SKM-1 treated with dmso at 0.1 percent for 144 hours (cell line): ENCODE results near the gene NUP214.
"Not testable (repeated sequence)": the region's sequence is repeated elsewhere in the genome, so short reads cannot be mapped to it uniquely, and the experiment has no call there.

Experiments used
- DNase-seq: peaks from one replicate; lab custom pipeline; 2025; ENCODE audit not compliant: unreplicated experiment; lab: John Stamatoyannopoulos, UW

Gene NUP214

GRCh38 chr9:131096269-131097125 lies 28.9 kb upstream of the NUP214 start, which contains the start of gene AIF1L:
TSS of gene AIF1L (plus strand) at chr9:131096531. CDS start at chr9:131096630, 99 bp downstream.
- DNase-seq: no peak

- DNase-seq: no peak
These were observed 28.0 kb upstream of the NUP214 start for GRCh38 chr9:131097126-131097947.

GRCh38 chr9:131097948-131098278 lies 27.5 kb upstream of the NUP214 start:
- DNase-seq: no peak

GRCh38 chr9:131098391-131099101 lies 26.8 kb upstream of the NUP214 start:
- DNase-seq: no peak

- no peak for DNase-seq
These were observed 26.2 kb upstream of the NUP214 start for GRCh38 chr9:131099102-131099606.

GRCh38 chr9:131099845-131100244 lies 25.5 kb upstream of the NUP214 start:
- DNase-seq: not testable (repeated sequence)

- DNase-seq: no peak
These were observed 24.9 kb upstream of the NUP214 start for GRCh38 chr9:131100445-131100844.

- no peak for DNase-seq
These were observed 24.0 kb upstream of the NUP214 start for GRCh38 chr9:131101207-131101964.

GRCh38 chr9:131103024-131103423 lies 22.4 kb upstream of the NUP214 start:
- no peak for DNase-seq

- no peak for DNase-seq
These were observed 21.9 kb upstream of the NUP214 start for GRCh38 chr9:131103535-131103934.

GRCh38 chr9:131104016-131104740 lies 21.2 kb upstream of the NUP214 start:
- DNase-seq: no peak

- no peak for DNase-seq
These were observed 19.4 kb upstream of the NUP214 start for GRCh38 chr9:131105952-131106351.

GRCh38 chr9:131107760-131108159 lies 17.6 kb upstream of the NUP214 start:
- no peak for DNase-seq

- no peak for DNase-seq
These were observed 14.1 kb upstream of the NUP214 start for GRCh38 chr9:131111186-131111853.

GRCh38 chr9:131111854-131112311 lies 13.5 kb upstream of the NUP214 start:
- no peak for DNase-seq

- no peak for DNase-seq
These were observed 12.8 kb upstream of the NUP214 start for GRCh38 chr9:131112374-131113154.

- no peak for DNase-seq
These were observed 11.7 kb upstream of the NUP214 start for GRCh38 chr9:131113655-131114054.

- DNase-seq: no peak
These were observed 11.3 kb upstream of the NUP214 start for GRCh38 chr9:131114084-131114535.
